ENCODE results near the gene DHX15. TPM values are rescaled to one million over a fixed set of nuclear protein-coding genes. Genes with fewer than 3 reads are reported as not detected.
A peak's percentile ranks its signal among the peaks of the same experiment; 100 is the strongest.

The DHX15 gene
- total and polyA plus RNA-seq, 2 of the 8 experiments (the other 6 are each of a cell fraction or from before 2014, with no cell fraction given): 126 to 286 TPM

DNA sequence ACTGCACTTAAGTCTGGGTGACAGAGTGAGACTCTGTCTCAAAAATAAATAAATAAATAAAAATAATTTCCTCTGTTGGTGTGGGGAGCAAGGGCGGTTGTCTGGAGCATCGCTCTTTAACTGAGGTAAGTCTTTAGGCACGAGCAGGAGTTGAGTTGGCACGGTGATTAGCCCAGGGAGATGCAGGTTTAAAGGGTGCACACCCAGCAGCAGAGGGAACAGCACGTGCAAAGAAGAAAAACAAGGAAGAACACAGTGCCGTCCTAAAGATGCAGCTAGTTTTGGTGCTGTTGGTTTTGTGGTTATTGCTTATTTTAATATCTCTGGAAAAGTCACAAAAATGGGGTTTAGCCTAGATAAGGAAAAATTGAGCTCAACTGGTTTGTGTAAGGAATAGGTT is 87.8 kb downstream of the DHX15 start:
- Histone ChIP-seq H3K27ac (ENCODE audit: low read depth, low read length) (no peak overlapping the region), H3K23ac (ENCODE audit: insufficient read length) (no peak overlapping the region), H4K91ac (replicated peaks; ENCODE audit: insufficient read length, low read length) (peak overlapping the region; percentile 31), H2BK5ac (ENCODE audit: low read depth, low read length) (no peak overlapping the region), H3K9me3 (ENCODE audit: insufficient read depth in 2 of 2, low read depth in 1 of 2, low read length in 1 of 2) (peaks cover 4 to 5% of the 10 kb centered on the region in 2 experiments; a peak in 1 of 4 replicates), H3K27me3 (replicated peaks in 1 of 4; ENCODE audit: control insufficient read depth in 3 of 4, extremely low read depth in 1 of 4, insufficient read depth in 3 of 4, low read length in 3 of 4) (no peaks in the 10 kb centered on the region), H3K18ac (ENCODE audit: extremely low read depth, low read length) (no peak overlapping the region), H3K79me2 (ENCODE audit: control insufficient read depth in 1 of 2, insufficient read depth in 2 of 2, low read length in 2 of 2) (no peaks in the 10 kb centered on the region), H4K5ac (ENCODE audit: insufficient read length, low read depth, low read length) (no peak overlapping the region), H2AFZ (ENCODE audit: low read length) (no peak overlapping the region), H3K4me1 (replicated peaks in 1 of 4; ENCODE audit: control insufficient read depth in 3 of 4, insufficient read depth in 4 of 4, low read length in 3 of 4) (peaks cover 0 to 6% (median 2%) of the 10 kb centered on the region in 4 experiments; a peak in 4 of 7 replicates), H4K8ac (ENCODE audit: extremely low read depth, insufficient read depth, low read length) (no peak overlapping the region), H3K14ac (ENCODE audit: insufficient read length) (no peak overlapping the region), H3K4me2 (ENCODE audit: insufficient read depth in 1 of 2, low read depth in 2 of 2, low read length in 2 of 2) (no peak overlapping the region), H2BK12ac (ENCODE audit: low read depth, low read length) (no peak overlapping the region; the same call in 1 of the 2 replicates), H3K56ac (replicated peaks; ENCODE audit: insufficient read length, low read depth, low read length) (no peak overlapping the region), H3K79me1 (ENCODE audit: low read depth, low read length) (no peaks in the 10 kb centered on the region), H3K23me2 (ENCODE audit: low read depth, low read length) (peaks cover 9% of the 10 kb centered on the region; the same call in 1 of the 2 replicates), H2BK15ac (ENCODE audit: low read length) (no peak overlapping the region), H2AK5ac (ENCODE audit: low read depth, low read length) (no peak overlapping the region), H2BK120ac (replicated peaks; ENCODE audit: low read depth, low read length) (no peak overlapping the region), H3K4me3 (ENCODE audit: extremely low read depth in 1 of 4, insufficient read depth in 2 of 4, low read depth in 3 of 4, low read length in 4 of 4) (no peak overlapping the region), H3K9ac (replicated peaks in 1 of 4; ENCODE audit: extremely low read depth in 1 of 4, low read depth in 3 of 4, low read length in 3 of 4) (no peak overlapping the region), H4K20me1 (replicated peaks in 1 of 2; ENCODE audit: control insufficient read depth in 1 of 2, insufficient read depth in 2 of 2, low read length in 2 of 2) (peaks cover 0 to 6% of the 10 kb centered on the region in 2 experiments), H2BK20ac (ENCODE audit: low read length) (peak overlapping the region; percentile 40; the same call in 1 of the 2 replicates), H3K36me3 (ENCODE audit: control insufficient read depth in 2 of 4, insufficient read depth in 4 of 4, low read length in 3 of 4) (no peaks in the 10 kb centered on the region), H3K4ac (replicated peaks; ENCODE audit: insufficient read length, low read depth, low read length) (no peak overlapping the region)
- WGBS, 2 experiments (ENCODE audit: extremely low coverage in 1 of 2, insufficient coverage in 1 of 2, insufficient read length in 1 of 2, insufficient replicate concordance in 2 of 2, low coverage in 1 of 2, low lambda C conversion rate in 2 of 2, missing lambda C conversion rate in 1 of 2): 90% methylated on average over 6 of the region's 6 CpGs; no CpG with 5 or more reads in 1 of the 2 experiments
- POLR2A ChIA-PET (ENCODE audit: partially characterized antibody): interaction anchor here (1.6 to 2.6 kb wide), 3 partner anchors 13 to 87 kb away, joined by 5 to 13 read pairs (median 7); partner anchors contain the start of gene DHX15
- no peak for TF ChIP-seq CTBP2 (IDR thresholded peaks at IDR 0.05; ENCODE audit: borderline replicate concordance, insufficient read depth, insufficient read length, low read length)
- TF ChIP-seq SIX5 (IDR thresholded peaks at IDR 0.05; ENCODE audit: low read depth, low read length): no peak
- no peak for TF ChIP-seq EZH2 (IDR thresholded peaks at IDR 0.05; ENCODE audit: low read depth, low read length, severe bottlenecking)
- TF ChIP-seq, protein P1, sequence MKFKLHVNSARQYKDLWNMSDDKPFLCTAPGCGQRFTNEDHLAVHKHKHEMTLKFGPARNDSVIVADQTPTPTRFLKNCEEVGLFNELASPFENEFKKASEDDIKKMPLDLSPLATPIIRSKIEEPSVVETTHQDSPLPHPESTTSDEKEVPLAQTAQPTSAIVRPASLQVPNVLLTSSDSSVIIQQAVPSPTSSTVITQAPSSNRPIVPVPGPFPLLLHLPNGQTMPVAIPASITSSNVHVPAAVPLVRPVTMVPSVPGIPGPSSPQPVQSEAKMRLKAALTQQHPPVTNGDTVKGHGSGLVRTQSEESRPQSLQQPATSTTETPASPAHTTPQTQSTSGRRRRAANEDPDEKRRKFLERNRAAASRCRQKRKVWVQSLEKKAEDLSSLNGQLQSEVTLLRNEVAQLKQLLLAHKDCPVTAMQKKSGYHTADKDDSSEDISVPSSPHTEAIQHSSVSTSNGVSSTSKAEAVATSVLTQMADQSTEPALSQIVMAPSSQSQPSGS (IDR thresholded peaks at IDR 0.05; ENCODE audit: low read length): no peak
- TF ChIP-seq GABPA (IDR thresholded peaks at IDR 0.05; ENCODE audit: borderline replicate concordance, insufficient read depth, low read length): no peak
- TF ChIP-seq, protein P2, sequence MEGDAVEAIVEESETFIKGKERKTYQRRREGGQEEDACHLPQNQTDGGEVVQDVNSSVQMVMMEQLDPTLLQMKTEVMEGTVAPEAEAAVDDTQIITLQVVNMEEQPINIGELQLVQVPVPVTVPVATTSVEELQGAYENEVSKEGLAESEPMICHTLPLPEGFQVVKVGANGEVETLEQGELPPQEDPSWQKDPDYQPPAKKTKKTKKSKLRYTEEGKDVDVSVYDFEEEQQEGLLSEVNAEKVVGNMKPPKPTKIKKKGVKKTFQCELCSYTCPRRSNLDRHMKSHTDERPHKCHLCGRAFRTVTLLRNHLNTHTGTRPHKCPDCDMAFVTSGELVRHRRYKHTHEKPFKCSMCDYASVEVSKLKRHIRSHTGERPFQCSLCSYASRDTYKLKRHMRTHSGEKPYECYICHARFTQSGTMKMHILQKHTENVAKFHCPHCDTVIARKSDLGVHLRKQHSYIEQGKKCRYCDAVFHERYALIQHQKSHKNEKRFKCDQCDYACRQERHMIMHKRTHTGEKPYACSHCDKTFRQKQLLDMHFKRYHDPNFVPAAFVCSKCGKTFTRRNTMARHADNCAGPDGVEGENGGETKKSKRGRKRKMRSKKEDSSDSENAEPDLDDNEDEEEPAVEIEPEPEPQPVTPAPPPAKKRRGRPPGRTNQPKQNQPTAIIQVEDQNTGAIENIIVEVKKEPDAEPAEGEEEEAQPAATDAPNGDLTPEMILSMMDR (IDR thresholded peaks at IDR 0.05; ENCODE audit: control extremely low read depth in 1 of 3, insufficient read depth in 1 of 3, low read depth in 1 of 3, low read length in 3 of 3): no peak
- no peak for TF ChIP-seq POLR2A (IDR thresholded peaks at IDR 0.05; ENCODE audit: control extremely low read depth in 1 of 2, low read depth in 2 of 2, low read length in 2 of 2)
- TF ChIP-seq HDAC6 (IDR thresholded peaks at IDR 0.05; ENCODE audit: low read depth, low read length): no peak
- CTCF ChIA-PET (ENCODE audit: partially characterized antibody): interaction anchor here (0.6 to 1.0 kb wide), 2 partner anchors 21 to 193 kb away, joined by 3 to 4 read pairs; no protein-coding TSS in a partner anchor
- no peak for FAIRE-seq
- no peak for DNase-seq (ENCODE audit: low read depth in 1 of 2, low spot score in 2 of 2)
